IPS-18a (cell line): Measurements from ENCODE around the gene SAMD13.

ENCODE experiments used
- H3K27ac ChIP-seq: one replicate; pipeline ENCODE4 v1.5.1; 2013; ENCODE audit warnings: low read length
- H3K27me3 ChIP-seq: one replicate; pipeline ENCODE4 v1.6.1; 2013; ENCODE audit warnings: mild to moderate bottlenecking, low read length; ENCODE audit not compliant: control insufficient read depth, insufficient read depth
- H3K36me3 ChIP-seq: one replicate; pipeline ENCODE4 v1.6.1; 2013; ENCODE audit warnings: low read depth, low read length; ENCODE audit not compliant: control insufficient read depth
- H3K4me1 ChIP-seq: one replicate; pipeline ENCODE4 v1.6.1; 2013; ENCODE audit warnings: low read depth, low read length; ENCODE audit not compliant: control insufficient read depth
- H3K4me3 ChIP-seq: one replicate; pipeline ENCODE4 v1.5.1; 2013; ENCODE audit warnings: low read length
- H3K9ac ChIP-seq: one replicate; pipeline ENCODE4 v1.6.1; 2013; ENCODE audit warnings: mild to moderate bottlenecking, low read length, moderate library complexity
- H3K9me3 ChIP-seq: one replicate; pipeline ENCODE4 v1.6.1; 2013; ENCODE audit warnings: low read depth, low read length; ENCODE audit not compliant: control insufficient read depth

SAMD13 gene

DNA sequence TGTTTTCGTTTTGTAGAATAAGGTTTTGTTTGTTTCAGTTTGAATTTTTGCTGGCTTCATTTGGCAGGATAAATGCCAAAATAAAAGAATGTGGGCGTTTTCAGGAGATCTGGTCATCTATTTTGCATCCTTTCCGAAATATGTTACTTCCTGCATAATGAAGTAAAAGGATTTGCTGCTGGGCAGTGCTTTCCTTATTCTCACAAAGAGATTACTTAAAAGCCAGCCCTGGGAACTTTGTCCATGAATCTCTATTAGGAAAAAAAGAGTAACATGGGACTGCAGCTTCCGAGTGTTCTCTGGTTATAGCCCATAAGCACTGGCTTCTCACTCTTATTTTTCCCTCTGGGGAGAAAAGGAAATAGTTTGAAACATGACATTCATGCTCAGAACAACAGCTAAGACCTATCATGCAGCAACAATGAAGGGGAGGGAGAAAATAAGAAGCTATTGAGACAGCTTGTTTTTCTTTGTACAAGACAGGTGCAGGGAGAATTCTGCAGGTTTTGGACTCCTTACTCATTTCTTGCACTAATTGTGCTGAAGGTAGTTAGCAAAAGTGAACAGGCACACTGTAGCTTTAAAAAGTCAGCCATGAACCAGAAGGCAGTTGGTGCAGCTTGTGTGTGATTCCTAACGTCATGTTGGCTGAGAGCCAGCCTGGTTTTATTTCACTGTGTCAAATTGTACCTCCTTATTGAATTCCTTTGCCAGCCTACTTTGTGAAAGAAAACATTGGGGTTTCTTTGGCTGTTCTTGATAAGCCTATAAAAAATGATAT lies at the start of gene SAMD13:
SAMD13 (plus strand) TSS at position 705 of the 781 bp plus-strand sequence. CDS start 1,527 bp downstream, outside the sequence.
- H3K9ac ChIP-seq, result peak within 1 kb of the TSS; percentile 0
- H3K4me1 ChIP-seq, result peaks cover 38% of the 10 kb centered on the region
- no peaks in the 10 kb centered on the region for H3K36me3 ChIP-seq
- H3K9me3 ChIP-seq, result no peaks in the 10 kb centered on the region
- no peak within 1 kb of the TSS for H3K27ac ChIP-seq
- no peaks in the 10 kb centered on the region for H3K27me3 ChIP-seq
- H3K4me3 ChIP-seq, result peak within 1 kb of the TSS; percentile 27

DNA sequence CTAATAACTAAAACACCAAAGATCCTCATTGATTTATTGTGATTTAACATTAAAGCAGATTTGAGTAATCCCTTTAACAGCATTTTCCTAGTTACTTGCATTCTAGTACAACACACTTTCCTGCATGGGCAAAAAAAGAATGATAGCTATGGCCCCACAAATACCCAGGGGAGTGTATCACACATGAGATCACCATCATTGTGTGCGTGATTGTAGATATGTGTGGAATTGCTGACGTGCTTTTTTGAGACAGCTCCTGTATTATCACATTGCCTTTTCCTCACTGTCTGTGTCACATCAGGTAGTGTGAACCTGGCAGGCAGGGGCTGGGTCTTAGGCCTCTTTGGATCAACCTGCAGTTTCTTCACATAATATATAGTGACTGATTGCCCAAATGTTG lies 48.5 kb upstream of the SAMD13 start:
- Histone ChIP-seq H3K9me3 (no peaks in the 10 kb centered on the region), H3K27ac (no peak overlapping the region), H3K36me3 (no peaks in the 10 kb centered on the region), H3K4me3 (no peak overlapping the region), H3K27me3 (no peaks in the 10 kb centered on the region), H3K4me1 (peaks cover 8% of the 10 kb centered on the region), H3K9ac (no peak overlapping the region)

DNA sequence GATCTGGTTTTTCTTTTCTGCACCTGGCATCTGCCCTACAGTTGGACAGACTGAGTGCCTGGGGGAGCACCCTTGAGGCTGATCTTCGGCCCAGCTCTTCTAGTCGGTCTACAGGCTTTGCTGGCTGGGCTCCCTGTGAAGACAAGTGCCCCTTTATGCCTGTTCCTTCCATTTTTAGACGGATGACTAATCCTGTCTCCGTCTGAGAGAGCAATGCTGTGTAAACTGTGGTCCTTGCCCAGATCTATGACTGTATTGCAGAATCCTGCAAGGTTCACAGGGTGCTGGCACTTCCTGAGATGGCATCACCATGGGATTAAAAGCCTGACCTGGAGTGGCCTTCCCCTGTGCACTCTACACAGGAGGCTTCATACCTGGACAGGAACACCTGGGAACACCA lies 47.6 kb upstream of the SAMD13 start:
- Histone ChIP-seq H3K9ac (no peak overlapping the region), H3K27ac (no peak overlapping the region), H3K4me3 (no peak overlapping the region)

DNA sequence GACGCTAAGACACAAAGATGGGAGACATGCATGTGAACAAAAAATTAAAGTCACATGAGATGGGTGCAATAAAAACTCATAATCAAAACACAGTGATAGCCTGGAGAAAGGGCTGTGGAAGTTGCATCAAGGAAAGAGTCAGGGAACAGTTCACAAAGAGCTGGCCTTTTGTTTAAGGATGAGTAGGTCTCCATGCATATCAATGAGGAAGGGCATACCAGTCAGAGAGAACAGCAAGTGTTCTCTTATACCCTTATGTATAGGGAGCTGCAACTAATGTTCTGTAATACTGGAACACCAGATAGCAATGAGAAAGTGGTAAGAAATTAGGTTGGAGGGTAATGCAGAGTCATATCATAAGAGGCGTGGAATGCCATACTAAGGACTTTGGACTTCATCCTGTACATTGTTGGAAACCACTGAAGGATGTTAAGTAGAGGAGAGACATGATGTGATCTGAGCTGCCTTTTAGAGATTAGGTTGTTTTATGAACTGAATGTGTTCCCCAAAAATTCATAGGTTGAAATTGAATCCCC lies 46.7 kb upstream of the SAMD13 start:
- Histone ChIP-seq H3K9me3 (no peaks in the 10 kb centered on the region), H3K9ac (no peak overlapping the region), H3K4me1 (peaks cover 8% of the 10 kb centered on the region), H3K4me3 (no peak overlapping the region), H3K27ac (no peak overlapping the region), H3K27me3 (no peaks in the 10 kb centered on the region), H3K36me3 (no peaks in the 10 kb centered on the region)

More for the DNA sequence above, 47.6 kb upstream of the SAMD13 start:
- H3K36me3 ChIP-seq, result no peaks in the 10 kb centered on the region
- H3K4me1 ChIP-seq, result peaks cover 8% of the 10 kb centered on the region
- no peaks in the 10 kb centered on the region for H3K9me3 ChIP-seq
- no peaks in the 10 kb centered on the region for H3K27me3 ChIP-seq

GRCh38 chr1:84255582-84255981 lies 45.9 kb upstream of the SAMD13 start:
- no peak overlapping the region for H3K27ac ChIP-seq
- no peak overlapping the region for H3K4me3 ChIP-seq
- no peaks in the 10 kb centered on the region for H3K27me3 ChIP-seq
- H3K4me1 ChIP-seq, result peaks cover 8% of the 10 kb centered on the region
- no peaks in the 10 kb centered on the region for H3K36me3 ChIP-seq
- H3K9me3 ChIP-seq, result no peaks in the 10 kb centered on the region
- no peak overlapping the region for H3K9ac ChIP-seq

DNA sequence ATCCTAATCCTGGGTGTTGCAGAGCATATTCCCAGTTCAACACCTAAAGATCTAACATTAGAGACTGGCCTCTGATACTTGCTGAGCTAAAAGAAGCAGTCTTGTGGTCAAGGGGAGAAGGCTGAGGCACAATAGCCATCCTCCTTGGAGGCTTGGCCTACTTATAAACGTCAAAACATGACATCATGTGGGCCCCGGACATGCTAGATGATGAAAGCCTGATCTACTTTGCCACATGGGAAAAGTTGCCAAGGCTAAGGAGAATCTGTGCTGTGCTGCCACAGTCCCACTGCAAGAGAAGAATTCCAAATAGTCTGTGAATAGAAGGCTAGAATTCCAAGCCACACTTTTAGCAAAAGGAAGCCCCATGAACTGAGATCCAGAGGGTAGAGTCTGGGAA lies 43.9 kb upstream of the SAMD13 start:
- Histone ChIP-seq H3K27me3 (no peaks in the 10 kb centered on the region), H3K36me3 (no peaks in the 10 kb centered on the region), H3K27ac (no peak overlapping the region), H3K4me3 (no peak overlapping the region), H3K4me1 (peaks cover 8% of the 10 kb centered on the region), H3K9ac (no peak overlapping the region), H3K9me3 (no peaks in the 10 kb centered on the region)

GRCh38 chr1:84259376-84259775 lies 42.1 kb upstream of the SAMD13 start:
- Histone ChIP-seq H3K4me3 (no peak overlapping the region), H3K27ac (no peak overlapping the region), H3K36me3 (no peaks in the 10 kb centered on the region), H3K9ac (no peak overlapping the region), H3K27me3 (no peaks in the 10 kb centered on the region), H3K9me3 (no peaks in the 10 kb centered on the region), H3K4me1 (peaks cover 7% of the 10 kb centered on the region)

DNA sequence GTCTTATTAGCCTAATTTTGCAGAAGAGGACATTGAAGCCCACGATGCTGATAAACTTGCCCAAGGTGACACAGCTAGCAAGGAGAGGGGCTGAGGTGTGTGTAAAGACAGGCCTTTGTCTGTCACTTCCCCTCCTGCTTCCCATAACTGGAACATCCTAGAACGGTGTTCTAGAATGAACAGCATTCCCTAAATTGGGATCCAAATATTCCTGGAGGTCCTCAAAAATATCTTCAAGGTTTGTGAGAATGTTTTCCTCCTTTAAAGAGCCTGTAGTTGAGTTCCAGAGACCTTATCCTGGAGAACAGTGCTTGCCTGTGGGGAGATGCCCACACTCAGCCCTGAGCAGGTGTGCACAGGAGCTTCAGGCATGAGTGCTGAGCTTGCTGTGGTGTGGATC lies 41.5 kb upstream of the SAMD13 start:
- Histone ChIP-seq H3K27me3 (no peaks in the 10 kb centered on the region), H3K4me3 (no peak overlapping the region), H3K9ac (no peak overlapping the region), H3K4me1 (peaks cover under 1% of the 10 kb centered on the region), H3K27ac (no peak overlapping the region), H3K36me3 (no peaks in the 10 kb centered on the region), H3K9me3 (no peaks in the 10 kb centered on the region)

- Histone ChIP-seq H3K4me1 (no peaks in the 10 kb centered on the region), H3K36me3 (no peaks in the 10 kb centered on the region), H3K27ac (no peak overlapping the region), H3K9me3 (no peaks in the 10 kb centered on the region), H3K27me3 (no peaks in the 10 kb centered on the region), H3K4me3 (no peak overlapping the region), H3K9ac (no peak overlapping the region)
Measured at GRCh38 chr1:84260852-84261518, 40.5 kb upstream of the SAMD13 start.

- no peak overlapping the region for H3K27ac ChIP-seq
- no peaks in the 10 kb centered on the region for H3K4me1 ChIP-seq
- no peaks in the 10 kb centered on the region for H3K36me3 ChIP-seq
- no peak overlapping the region for H3K4me3 ChIP-seq
- no peaks in the 10 kb centered on the region for H3K9me3 ChIP-seq
- no peaks in the 10 kb centered on the region for H3K27me3 ChIP-seq
- H3K9ac ChIP-seq, result no peak overlapping the region
Measured at GRCh38 chr1:84264961-84265360, 36.5 kb upstream of the SAMD13 start.

DNA sequence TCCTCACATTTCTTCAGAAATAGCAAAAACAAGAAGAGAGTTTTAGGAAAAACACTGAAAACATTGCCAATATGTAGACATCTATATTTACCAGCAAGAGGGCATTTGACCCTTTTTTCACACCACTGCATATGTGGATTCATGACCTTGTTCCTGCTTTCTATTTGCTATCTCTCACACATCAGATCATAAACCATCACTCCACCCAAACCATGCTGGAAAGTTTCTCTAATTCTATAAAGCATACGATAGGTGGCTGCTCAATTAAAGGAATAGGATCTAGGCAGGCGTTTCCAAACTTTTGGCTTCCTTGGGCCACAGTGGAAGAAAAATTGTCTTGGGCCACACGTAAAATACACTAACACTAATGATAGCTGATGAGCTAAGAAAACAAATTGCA lies 35.6 kb upstream of the SAMD13 start:
- no peak overlapping the region for H3K9ac ChIP-seq
- H3K4me3 ChIP-seq, result no peak overlapping the region
- H3K27me3 ChIP-seq, result no peaks in the 10 kb centered on the region
- H3K27ac ChIP-seq, result no peak overlapping the region
- H3K4me1 ChIP-seq, result no peaks in the 10 kb centered on the region
- H3K9me3 ChIP-seq, result no peaks in the 10 kb centered on the region
- no peaks in the 10 kb centered on the region for H3K36me3 ChIP-seq
